Hepatocyte (in vitro differentiated cells): Measurements from ENCODE around the gene CD300H.

ENCODE experiments used
- CTCF ChIP-seq: fragments of 200-600 bp; sonication (generic); IDR thresholded peaks from 2 replicates; pipeline ENCODE4 v1.5.1; 2016; ENCODE audit warnings: antibody characterized with exemption, mild to moderate bottlenecking; ENCODE audit not compliant: poor library complexity
- EZH2 ChIP-seq: fragments of 200-600 bp; sonication (generic); IDR thresholded peaks from 2 replicates; pipeline ENCODE4 v1.6.1; 2016; ENCODE audit warnings: antibody characterized with exemption, mild to moderate bottlenecking, borderline replicate concordance
- EZH2phosphoT487 ChIP-seq: fragments of 200-600 bp; sonication (generic); IDR thresholded peaks from one replicate; pipeline ENCODE4 v1.6.1; 2018; ENCODE audit warnings: antibody characterized with exemption, mild to moderate bottlenecking, low read depth, moderate library complexity; ENCODE audit not compliant: unreplicated experiment, severe bottlenecking

- TF ChIP-seq CTCF, result no peak
- TF ChIP-seq EZH2, result no peak
- no peak for TF ChIP-seq EZH2phosphoT487
Measured at GRCh38 chr17:74584292-74585060, 17.2 kb upstream of the CD300H start.
